Peyer's patch (tissue), 4 donors: Measurements from ENCODE around the gene SLC25A22. TPM values are rescaled to one million over a fixed set of nuclear protein-coding genes. Genes with fewer than 3 reads are reported as not detected.

ENCODE experiments used
- DNase-seq, 3 donors: peaks; one replicate each; pipeline ENCODE4 v3.0.0-alpha.2; 2017 to 2019
- H3K27ac ChIP-seq, 4 donors: fragments of 200-600 bp; sonication (generic); one replicate each; pipeline ENCODE4 v1.5.1; 2016 to 2019
- H3K27me3 ChIP-seq, 2 donors: fragments of 200-600 bp; sonication (generic); one replicate each; pipeline ENCODE4 v1.5.1; 2019
- H3K36me3 ChIP-seq, 3 donors: fragments of 200-600 bp; sonication (generic); one replicate each; pipeline ENCODE4 v1.5.1; 2016 to 2019
- H3K4me1 ChIP-seq, 4 donors: fragments of 200-600 bp; sonication (generic); one replicate each; pipeline ENCODE4 v1.5.1; 2016 to 2019
- H3K4me3 ChIP-seq, 4 donors: fragments of 200-600 bp; sonication (generic); 1 replicate in 3 of 4; 2 replicates in 1 of 4; pipeline ENCODE4 v1.5.1; 2016 to 2019; ENCODE audit warnings: mild to moderate bottlenecking in 1 of 4
- H3K9me3 ChIP-seq, 4 donors: fragments of 200-600 bp; sonication (generic); one replicate each; pipeline ENCODE4 v1.5.1; 2016 to 2019; ENCODE audit warnings: mild to moderate bottlenecking in 1 of 4
- POLR2A ChIP-seq, 2 donors: fragments of 450-650 bp; IDR thresholded peaks; one replicate each; pipeline ENCODE4 v1.5.1; 2017; ENCODE audit warnings: antibody characterized with exemption in 2 of 2, mild to moderate bottlenecking in 2 of 2, moderate library complexity in 2 of 2
- total RNA-seq, 4 donors: library from RNA; depleted of rRNA; stranded (reverse); fragments of >200 nt; gene quantifications; one replicate each; pipeline ENCODE4 v1.1.0, GENCODE V29; 2016
- TF ChIP-seq, protein P1 (sequence below), 6 experiments: fragments of 450-650 bp in 4 of 6; fragments of 200-600 bp in 2 of 6; sonication (generic) in 1 of 6; IDR thresholded peaks; one replicate each; pipeline ENCODE4 v1.5.1; 2017 to 2019; ENCODE audit warnings: antibody characterized with exemption in 6 of 6, mild to moderate bottlenecking in 3 of 6, moderate library complexity in 1 of 6

The SLC25A22 gene
- total RNA-seq, 4 donors from 2014 or later: 14.2 to 22.0 (median 16.6) TPM

- no peak overlapping the region for H3K27ac ChIP-seq
- peaks cover 8 to 34% (median 15%) of the 10 kb centered on the region in 4 donors for H3K4me1 ChIP-seq
- no peak overlapping the region for H3K4me3 ChIP-seq
- no peaks in the 10 kb centered on the region for H3K9me3 ChIP-seq
- DNase-seq: no peak
- TF ChIP-seq, protein P1, sequence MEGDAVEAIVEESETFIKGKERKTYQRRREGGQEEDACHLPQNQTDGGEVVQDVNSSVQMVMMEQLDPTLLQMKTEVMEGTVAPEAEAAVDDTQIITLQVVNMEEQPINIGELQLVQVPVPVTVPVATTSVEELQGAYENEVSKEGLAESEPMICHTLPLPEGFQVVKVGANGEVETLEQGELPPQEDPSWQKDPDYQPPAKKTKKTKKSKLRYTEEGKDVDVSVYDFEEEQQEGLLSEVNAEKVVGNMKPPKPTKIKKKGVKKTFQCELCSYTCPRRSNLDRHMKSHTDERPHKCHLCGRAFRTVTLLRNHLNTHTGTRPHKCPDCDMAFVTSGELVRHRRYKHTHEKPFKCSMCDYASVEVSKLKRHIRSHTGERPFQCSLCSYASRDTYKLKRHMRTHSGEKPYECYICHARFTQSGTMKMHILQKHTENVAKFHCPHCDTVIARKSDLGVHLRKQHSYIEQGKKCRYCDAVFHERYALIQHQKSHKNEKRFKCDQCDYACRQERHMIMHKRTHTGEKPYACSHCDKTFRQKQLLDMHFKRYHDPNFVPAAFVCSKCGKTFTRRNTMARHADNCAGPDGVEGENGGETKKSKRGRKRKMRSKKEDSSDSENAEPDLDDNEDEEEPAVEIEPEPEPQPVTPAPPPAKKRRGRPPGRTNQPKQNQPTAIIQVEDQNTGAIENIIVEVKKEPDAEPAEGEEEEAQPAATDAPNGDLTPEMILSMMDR (IDR thresholded peaks at IDR 0.05): no peak
- no peak for TF ChIP-seq POLR2A (IDR thresholded peaks at IDR 0.05)
- no peaks in the 10 kb centered on the region for H3K27me3 ChIP-seq
- H3K36me3 ChIP-seq: peaks cover 0 to 43% (median 0%) of the 10 kb centered on the region in 3 donors
Observed at GRCh38 chr11:802018-802617, 4.0 kb upstream of the SLC25A22 start.

GRCh38 chr11:801097-801780 is 3.2 kb upstream of the SLC25A22 start:
- H3K36me3 ChIP-seq: peaks cover 0 to 43% (median 0%) of the 10 kb centered on the region in 3 donors
- TF ChIP-seq, protein P1 (IDR thresholded peaks at IDR 0.05): no peak
- TF ChIP-seq POLR2A (IDR thresholded peaks at IDR 0.05): no peak
- no peak overlapping the region for H3K4me3 ChIP-seq
- peaks cover 13 to 43% (median 24%) of the 10 kb centered on the region in 4 donors for H3K4me1 ChIP-seq
- no peaks in the 10 kb centered on the region for H3K27me3 ChIP-seq
- H3K27ac ChIP-seq: no peak overlapping the region
- no peaks in the 10 kb centered on the region for H3K9me3 ChIP-seq
- DNase-seq: no peak

DNA sequence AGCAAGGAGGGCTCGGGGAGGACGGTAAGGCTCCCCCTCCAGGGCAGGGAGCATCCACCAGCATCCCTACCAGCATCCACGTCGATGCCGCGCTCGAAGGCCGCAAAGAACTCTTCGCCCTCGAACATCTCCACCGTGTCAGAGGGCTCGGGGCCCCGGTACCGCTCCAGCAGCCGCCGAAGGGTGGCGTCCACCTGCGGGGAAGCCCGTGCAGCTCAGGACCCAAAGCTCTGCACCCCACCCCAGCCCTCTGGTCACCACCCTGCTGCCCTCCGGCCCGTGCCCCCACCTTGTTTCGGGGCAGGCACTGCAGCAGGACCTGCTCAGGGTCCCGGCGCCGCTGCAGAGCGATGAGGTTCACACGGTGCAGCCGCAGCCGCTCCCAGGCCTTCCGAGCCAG is 2.4 kb upstream of the SLC25A22 start:
- DNase-seq: no peak
- H3K9me3 ChIP-seq: no peaks in the 10 kb centered on the region
- H3K27me3 ChIP-seq: no peaks in the 10 kb centered on the region
- TF ChIP-seq POLR2A (IDR thresholded peaks at IDR 0.05): no peak
- TF ChIP-seq, protein P1 (IDR thresholded peaks at IDR 0.05): no peak
- no peak overlapping the region for H3K27ac ChIP-seq
- peaks cover 0 to 43% (median 0%) of the 10 kb centered on the region in 3 donors for H3K36me3 ChIP-seq
- H3K4me1 ChIP-seq: peaks cover 13 to 43% (median 29%) of the 10 kb centered on the region in 4 donors
- H3K4me3 ChIP-seq: no peak overlapping the region

DNA sequence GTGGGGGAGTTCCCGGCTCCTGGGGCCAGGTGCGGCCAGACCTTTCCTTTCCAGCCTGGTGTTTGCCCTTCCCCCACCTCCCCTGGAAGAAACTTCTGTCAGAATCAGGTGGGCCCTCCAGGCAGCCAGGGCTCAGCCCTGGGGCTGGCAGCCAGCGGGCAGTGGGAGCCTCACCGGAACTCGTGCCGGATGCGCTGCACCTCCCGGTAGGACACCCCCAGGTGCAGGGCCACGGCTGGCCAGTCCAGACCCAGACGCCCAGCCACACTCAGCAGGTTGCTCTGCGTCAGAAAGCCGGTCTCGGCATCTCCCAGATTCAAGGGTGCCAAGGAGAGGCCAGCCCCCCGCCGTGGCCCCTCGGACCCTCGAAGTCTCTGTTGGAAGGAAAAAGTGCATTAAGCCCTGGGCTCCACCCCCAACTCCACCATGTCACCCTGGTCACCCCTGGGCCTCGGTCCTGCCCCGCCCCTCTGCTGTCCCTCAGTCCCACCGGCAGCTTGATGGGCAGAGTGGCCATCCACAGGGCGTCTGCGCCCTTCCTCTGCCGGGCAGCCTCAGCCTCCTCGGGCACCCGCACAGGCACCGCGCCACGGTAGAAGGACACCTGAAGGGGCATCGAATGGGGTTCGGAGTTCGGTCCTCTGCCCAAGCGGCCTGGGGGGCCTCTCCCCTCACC is 1.7 kb upstream of the SLC25A22 start:
- TF ChIP-seq, protein P1 (IDR thresholded peaks at IDR 0.05): no peak
- TF ChIP-seq POLR2A (IDR thresholded peaks at IDR 0.05): no peak
- no peak overlapping the region for H3K27ac ChIP-seq
- H3K9me3 ChIP-seq: no peaks in the 10 kb centered on the region
- no peak overlapping the region for H3K4me3 ChIP-seq
- no peak for DNase-seq
- H3K36me3 ChIP-seq: peaks cover 0 to 43% (median 0%) of the 10 kb centered on the region in 3 donors
- H3K27me3 ChIP-seq: no peaks in the 10 kb centered on the region
- peaks cover 13 to 47% (median 35%) of the 10 kb centered on the region in 4 donors for H3K4me1 ChIP-seq

DNA sequence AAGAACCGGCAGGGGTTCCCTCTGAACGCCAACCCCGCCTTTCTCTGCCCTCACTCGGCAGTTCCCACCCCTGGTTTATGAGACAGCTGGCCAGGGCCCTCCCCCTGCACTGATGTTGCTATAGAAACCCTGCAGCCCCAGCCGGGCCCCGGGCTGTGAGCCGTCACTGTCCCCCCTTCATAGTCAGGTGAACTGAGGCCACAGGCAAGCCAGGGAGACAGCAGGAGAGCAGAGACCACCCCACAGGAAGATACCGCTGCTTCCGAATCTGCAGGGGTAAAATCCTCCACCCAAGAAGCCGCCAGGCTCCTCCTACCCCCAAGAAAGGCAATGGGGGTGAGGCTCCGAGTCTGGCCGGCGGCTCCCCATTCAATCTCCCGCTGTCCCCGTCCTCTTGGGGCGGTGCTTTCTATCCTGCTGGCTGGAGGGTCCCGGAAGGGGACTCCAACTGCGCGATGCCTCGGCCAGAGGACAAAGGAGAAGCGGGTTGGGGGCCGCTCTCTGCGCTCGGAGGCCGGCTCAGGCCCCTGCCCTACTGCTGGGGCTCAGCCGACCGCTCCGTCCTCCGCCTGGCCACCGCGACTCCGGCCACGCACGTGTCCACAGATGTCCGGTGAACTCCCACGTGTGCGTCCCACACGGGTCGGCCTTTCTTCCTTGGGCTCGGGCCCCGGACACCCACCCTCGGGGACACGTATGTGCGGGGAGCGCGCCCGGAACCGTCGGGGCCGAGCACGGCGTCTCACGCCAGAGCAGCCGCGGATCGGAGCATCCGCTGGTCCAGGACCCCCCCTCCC is 587 bp downstream of the SLC25A22 start:
- peak overlapping the region; percentile 87 to 98 (median 92) for H3K27ac ChIP-seq
- H3K9me3 ChIP-seq: no peaks in the 10 kb centered on the region
- no peaks in the 10 kb centered on the region for H3K27me3 ChIP-seq
- peak overlapping the region; percentile 71 to 88 (median 78) for H3K4me3 ChIP-seq
- DNase-seq: peak; percentile 78 to 88 (median 81)
- H3K4me1 ChIP-seq: peaks cover 5 to 33% (median 27%) of the 10 kb centered on the region in 4 donors
- H3K36me3 ChIP-seq: peaks cover 0 to 45% (median 0%) of the 10 kb centered on the region in 3 donors
- TF ChIP-seq, protein P1 (IDR thresholded peaks at IDR 0.05): no peak
- TF ChIP-seq POLR2A (IDR thresholded peaks at IDR 0.05): no peak
